Psoas muscle (tissue), 8 donors: ENCODE data around the gene RAD51B. TPM values are rescaled to one million over a fixed set of nuclear protein-coding genes. Genes with fewer than 3 reads are reported as not detected.

Experiments
- ATAC-seq, 4 donors: fragments of 200-7000 bp; cut with Tn5 transposase; one replicate each; pipeline ENCODE4 v1.9.1; 2020; ENCODE audit warnings: moderate library complexity in 3 of 4, mild to moderate bottlenecking in 2 of 4
- DNase-seq, 2 donors: peaks; one replicate each; pipeline ENCODE4 v3.0.0-alpha.2; 2020
- H3K27ac ChIP-seq: fragments of 200-600 bp; one replicate; pipeline ENCODE4 v1.8.0; 2022
- H3K27me3 ChIP-seq, 3 donors: fragments of 200-600 bp in 1 of 3; one replicate each; pipeline versions ENCODE4 v1.6.1 to v1.8.0; 2013 to 2022; ENCODE audit warnings: low read length in 2 of 3, mild to moderate bottlenecking in 2 of 3, moderate library complexity in 1 of 3; ENCODE audit not compliant: insufficient read depth in 3 of 3
- H3K36me3 ChIP-seq, 2 donors: fragments of 200-600 bp in 1 of 2; one replicate each; pipeline versions ENCODE4 v1.6.1 to v1.8.0; 2013 to 2022; ENCODE audit warnings: low read depth in 1 of 2, mild to moderate bottlenecking in 1 of 2, moderate library complexity in 1 of 2; ENCODE audit not compliant: insufficient read depth in 1 of 2
- H3K4me1 ChIP-seq: fragments of 200-600 bp; one replicate; pipeline ENCODE4 v1.8.0; 2022
- H3K4me3 ChIP-seq: fragments of 200-600 bp; one replicate; pipeline ENCODE4 v1.8.0; 2022; ENCODE audit warnings: mild to moderate bottlenecking
- H3K9me3 ChIP-seq: fragments of 200-600 bp; one replicate; pipeline ENCODE4 v1.8.0; 2022
- CTCF ChIP-seq: fragments of 200-600 bp; IDR thresholded peaks from one replicate; pipeline ENCODE4 v1.8.0; 2022; ENCODE audit warnings: antibody characterized with exemption
- WGBS, 3 donors: extraction: QIAGEN DNeasy Blood & Tissue Kit; methylation state at CpG; one replicate each; pipeline versions ENCODE4 v1.1.6 to v1.1.7; 2013; 5-methylcytosine and 5-hydroxymethylcytosine counted together
- intact Hi-C, 2 donors: fragments of 100-400 bp; cut with DNase I; formaldehyde crosslinking; loops; one replicate each; pipeline versions ENCODE4 v1.11.0 to v1.14.2; 2022
- polyA plus RNA-seq, 3 donors: library from polyadenylated mRNA; stranded (reverse); fragments of 200-250 nt; gene quantifications; one replicate each; pipeline ENCODE4 v1.2.3, GENCODE V29; 2013
- total RNA-seq, 4 donors: library from RNA; stranded (reverse); fragmentation: NEBNext Ultra II Directional in 2 of 4; extraction: Animal tissue kit (Norgen Biotek cat#: 25700) in 2 of 4; gene quantifications; one replicate each; pipeline versions ENCODE4 v1.2.1 to v1.2.4, GENCODE V29; 2021 to 2023
- donor health status: healthy with polysubstance abuse.
- donor health status: DM: no; HTN: no; CAD: no; lungs with moderate emphysema.
- donor health status: Bipolar disorder and iron deficiency.
- donor health status: healthy.
- donor health status: DM: yes; HTN: yes; CAD: no.
- donor health status: DM: no; HTN: no; CAD: no.
- donor health status: DM: no; HTN: no; CAD: no.
- donor health status: DM: yes; HTN: yes; CAD: no.

The RAD51B gene
- total and polyA plus RNA-seq, 7 donors: 0.60 to 7.2 (median 2.2) TPM

GRCh38 chr14:68630081-68630571 lies 810.5 kb downstream of the RAD51B start:
- intact Hi-C loops: loop anchor here in 1 of 2 donors (5.0 kb wide), 1 partner anchor 37 kb away; no protein-coding TSS in a partner anchor
- WGBS, 3 donors: 66 to 77% (median 70%) methylated on average over 8 of the region's 8 CpGs
- H3K4me1 ChIP-seq: peaks cover 22% of the 10 kb centered on the region
- no peak for TF ChIP-seq CTCF
- H3K9me3 ChIP-seq: no peaks in the 10 kb centered on the region
- no peak overlapping the region for H3K4me3 ChIP-seq
- ATAC-seq: no peak
- H3K36me3 ChIP-seq: no peaks in the 10 kb centered on the region
- no peak overlapping the region for H3K27ac ChIP-seq
- DNase-seq: no peak
- H3K27me3 ChIP-seq: no peaks in the 10 kb centered on the region

GRCh38 chr14:68630611-68631393 lies 811.2 kb downstream of the RAD51B start:
- DNase-seq: no peak
- no peaks in the 10 kb centered on the region for H3K36me3 ChIP-seq
- intact Hi-C loops: loop anchor here in 1 of 2 donors (5.0 kb wide), 1 partner anchor 36 kb away; no protein-coding TSS in a partner anchor
- H3K9me3 ChIP-seq: no peaks in the 10 kb centered on the region
- H3K27me3 ChIP-seq: no peaks in the 10 kb centered on the region
- no peak for ATAC-seq
- H3K4me1 ChIP-seq: peaks cover 21% of the 10 kb centered on the region
- peak overlapping the region; percentile 21 for H3K27ac ChIP-seq
- TF ChIP-seq CTCF: no peak
- WGBS, 3 donors: 76 to 85% (median 78%) methylated on average over 11 of the region's 11 CpGs
- no peak overlapping the region for H3K4me3 ChIP-seq

GRCh38 chr14:68631394-68632053 lies 811.9 kb downstream of the RAD51B start:
- Histone ChIP-seq H3K27me3 (no peaks in the 10 kb centered on the region), H3K4me3 (no peak overlapping the region), H3K4me1 (peaks cover 14% of the 10 kb centered on the region), H3K27ac (peak overlapping the region; percentile 21), H3K9me3 (no peaks in the 10 kb centered on the region), H3K36me3 (no peaks in the 10 kb centered on the region)
- DNase-seq (no peak), ATAC-seq (peak in 1 of 4 donors; percentile 25)
- TF ChIP-seq CTCF: no peak
- intact Hi-C loops: loop anchor here in 1 of 2 donors (5.0 kb wide), 1 partner anchor 36 kb away; no protein-coding TSS in a partner anchor
- WGBS, 3 donors: 69 to 88% (median 78%) methylated on average over 11 of the region's 11 CpGs

- H3K4me1 ChIP-seq: peaks cover 10% of the 10 kb centered on the region
- intact Hi-C loops: loop anchor here in 1 of 2 donors (5.0 kb wide), 1 partner anchor 35 kb away; no protein-coding TSS in a partner anchor
- DNase-seq: no peak
These were observed 812.7 kb downstream of the RAD51B start for GRCh38 chr14:68632054-68632895.

More at GRCh38 chr14:68632054-68632895, 812.7 kb downstream of the RAD51B start:
- no peaks in the 10 kb centered on the region for H3K9me3 ChIP-seq
- no peak overlapping the region for H3K4me3 ChIP-seq
- peak in 1 of 4 donors; percentile 35 for ATAC-seq
- H3K36me3 ChIP-seq: no peaks in the 10 kb centered on the region
- no peaks in the 10 kb centered on the region for H3K27me3 ChIP-seq
- TF ChIP-seq CTCF: no peak
- no peak overlapping the region for H3K27ac ChIP-seq
- WGBS, 3 donors: 81 to 87% (median 86%) methylated on average over 19 of the region's 19 CpGs
